HCT116 (cell line): ENCODE results near the gene ZNF385A.

Experiments used
- CTCF ChIP-seq, 3 experiments: fragments of 200-600 bp in 1 of 3; sonication (generic) in 1 of 3; IDR thresholded peaks in 2 of 3; conservative IDR thresholded peaks in 1 of 3; 2 replicates each; pipeline ENCODE4 v1.5.1; 2012 to 2017; ENCODE audit warnings: low read depth in 2 of 3, low read length in 2 of 3, antibody characterized with exemption in 1 of 3, borderline replicate concordance in 1 of 3, control low read depth in 1 of 3, mild to moderate bottlenecking in 1 of 3, mixed read lengths in 1 of 3, mixed run types in 1 of 3, moderate library complexity in 1 of 3; ENCODE audit not compliant: insufficient read depth in 1 of 3
- EZH2phosphoT487 ChIP-seq: fragments of 200-600 bp; IDR thresholded peaks from 2 replicates; pipeline ENCODE4 v1.6.1; 2018; ENCODE audit warnings: antibody characterized with exemption, borderline replicate concordance
- MAX ChIP-seq: IDR thresholded peaks from 2 replicates; pipeline ENCODE4 v1.6.1; 2012
- POLR2A ChIP-seq: IDR thresholded peaks from 2 replicates; pipeline ENCODE4 v1.7.0; 2011; ENCODE audit warnings: borderline replicate concordance; ENCODE audit not compliant: insufficient read depth, insufficient read length; ENCODE audit errors: extremely low read depth
- RAD21 ChIP-seq: IDR thresholded peaks from 2 replicates; pipeline ENCODE4 v1.6.1; 2012; ENCODE audit warnings: low read depth, mild to moderate bottlenecking

- TF ChIP-seq CTCF (IDR thresholded peaks at IDR 0.05 in 2 of 3, conservative IDR thresholded peaks at IDR 0.05 in 1 of 3; ENCODE audit: borderline replicate concordance in 1 of 3, insufficient read depth in 1 of 3, low read depth in 2 of 3, low read length in 2 of 3) = no peak
- TF ChIP-seq EZH2phosphoT487 = no peak
- TF ChIP-seq POLR2A = no peak
- TF ChIP-seq RAD21 = no peak
- no peak for TF ChIP-seq MAX
These were observed 33.8 kb downstream of the ZNF385A start for GRCh38 chr12:54350743-54351142.
